IMR-90 (cell line): ENCODE measurements around the gene DEFB119. TPM values are rescaled to one million over a fixed set of nuclear protein-coding genes. Genes with fewer than 3 reads are reported as not detected.

ENCODE experiments used
- ATAC-seq: fragments of 200-7000 bp; cut with Tn5 transposase; 2 replicates; pipeline ENCODE4 v1.9.1; 2020; ENCODE audit warnings: low read depth, mild to moderate bottlenecking, moderate library complexity
- BruUV-seq: library from RNA; stranded (reverse); fragments of 400-500 nt; replicated peaks from 2 replicates; lab custom pipeline; 2021; lab: Mats Ljungman, UMichigan
- CTCF ChIA-PET: fragments of 300-600 bp; formaldehyde crosslinking; extraction: SDS; loops from one replicate; lab custom pipeline; 2021; ENCODE audit warnings: antibody characterized with exemption; lab: Yijun Ruan, JAX
- POLR2A ChIA-PET: fragments of 300-600 bp; sonication (Branson Sonifier 250); formaldehyde crosslinking; loops from one replicate; lab custom pipeline; 2022; ENCODE audit warnings: antibody characterized with exemption; ENCODE audit not compliant: unreplicated experiment; lab: Charles Lee
- DNase-seq: peaks from one replicate; pipeline ENCODE4 v3.0.0; 2013
- H2AFZ ChIP-seq: replicated peaks from 2 replicates; pipeline ENCODE3; 2013; ENCODE audit warnings: low read length, mild to moderate bottlenecking; ENCODE audit not compliant: poor library complexity
- H2AK5ac ChIP-seq: 2 replicates; pipeline ENCODE4 v1.6.1; 2013; ENCODE audit warnings: low read depth, low read length, inconsistent platforms
- H2AK9ac ChIP-seq: replicated peaks from 2 replicates; pipeline ENCODE3; 2013; ENCODE audit warnings: mild to moderate bottlenecking, low read depth, low read length, moderate library complexity; ENCODE audit not compliant: poor library complexity
- H2BK120ac ChIP-seq: 2 replicates; pipeline ENCODE4 v1.6.1; 2013; ENCODE audit warnings: low read depth, low read length, inconsistent platforms
- H2BK15ac ChIP-seq: 3 replicates; pipeline ENCODE4 v1.6.1; 2013; ENCODE audit warnings: low read depth, low read length, inconsistent platforms
- H2BK20ac ChIP-seq: 2 replicates; pipeline ENCODE4 v1.6.1; 2013; ENCODE audit warnings: low read depth, mild to moderate bottlenecking, inconsistent platforms, low read length, moderate library complexity
- H2BK5ac ChIP-seq: 2 replicates; pipeline ENCODE4 v1.6.1; 2013; ENCODE audit warnings: mild to moderate bottlenecking, low read depth, low read length, inconsistent platforms; ENCODE audit not compliant: poor library complexity, severe bottlenecking
- H3K14ac ChIP-seq: replicated peaks from 2 replicates; pipeline ENCODE4 v1.6.1; 2013; ENCODE audit warnings: low read depth, low read length, inconsistent platforms
- H3K18ac ChIP-seq: 2 replicates; pipeline ENCODE4 v1.6.1; 2013; ENCODE audit warnings: low read depth, low read length, control low read depth
- H3K23ac ChIP-seq: 2 replicates; pipeline ENCODE4 v1.6.1; 2013; ENCODE audit warnings: low read depth, low read length, inconsistent platforms
- H3K27ac ChIP-seq: 2 replicates; pipeline ENCODE4 v1.5.1; 2013; ENCODE audit warnings: mild to moderate bottlenecking, control low read depth, low read length; ENCODE audit not compliant: insufficient read depth
- H3K27me3 ChIP-seq: 2 replicates; pipeline ENCODE4 v1.6.1; 2013; ENCODE audit warnings: low read length; ENCODE audit not compliant: control insufficient read depth, insufficient read depth
- H3K36me3 ChIP-seq: 2 replicates; pipeline ENCODE4 v1.6.1; 2013; ENCODE audit warnings: low read length, mixed read lengths; ENCODE audit not compliant: control insufficient read depth, insufficient read depth
- H3K4ac ChIP-seq: 2 replicates; pipeline ENCODE4 v1.6.1; 2013; ENCODE audit warnings: low read depth, low read length, inconsistent platforms
- H3K4me1 ChIP-seq: 2 replicates; pipeline ENCODE4 v1.6.1; 2013; ENCODE audit warnings: low read length, mixed read lengths; ENCODE audit not compliant: control insufficient read depth, insufficient read depth
- H3K4me2 ChIP-seq: 2 replicates; pipeline ENCODE4 v1.6.1; 2013; ENCODE audit warnings: low read depth, mild to moderate bottlenecking, control low read depth, low read length, moderate library complexity
- H3K4me3 ChIP-seq: 2 replicates; pipeline ENCODE4 v1.5.1; 2013; ENCODE audit warnings: low read depth, mild to moderate bottlenecking, control low read depth, low read length, moderate library complexity; ENCODE audit not compliant: insufficient read depth
- H3K56ac ChIP-seq: 2 replicates; pipeline ENCODE4 v1.6.1; 2013; ENCODE audit warnings: low read length, inconsistent platforms; ENCODE audit not compliant: insufficient read depth; ENCODE audit errors: extremely low read depth
- H3K79me1 ChIP-seq, 2 experiments: 2 replicates each; pipeline ENCODE4 v1.6.1; 2013; ENCODE audit warnings: low read length in 2 of 2, inconsistent platforms in 1 of 2, low read depth in 1 of 2
- H3K9ac ChIP-seq: 2 replicates; pipeline ENCODE4 v1.6.1; 2013; ENCODE audit warnings: low read depth, low read length, control low read depth
- H3K9me1 ChIP-seq: 2 replicates; pipeline ENCODE4 v1.6.1; 2013; ENCODE audit warnings: low read length, inconsistent platforms; ENCODE audit not compliant: insufficient read depth
- H3K9me3 ChIP-seq: 2 replicates; pipeline ENCODE4 v1.6.1; 2013; ENCODE audit warnings: low read length; ENCODE audit not compliant: control insufficient read depth, insufficient read depth
- H4K20me1 ChIP-seq: 2 replicates; pipeline ENCODE4 v1.6.1; 2013; ENCODE audit warnings: low read length, inconsistent platforms; ENCODE audit not compliant: insufficient read depth
- H4K5ac ChIP-seq: 2 replicates; pipeline ENCODE4 v1.6.1; 2013; ENCODE audit warnings: mild to moderate bottlenecking, low read depth, low read length, control low read depth
- H4K8ac ChIP-seq, 2 experiments: 2 replicates each; pipeline ENCODE4 v1.6.1; 2013; ENCODE audit warnings: low read depth in 2 of 2, low read length in 2 of 2, control low read depth in 1 of 2, inconsistent platforms in 1 of 2
- H4K91ac ChIP-seq: 2 replicates; pipeline ENCODE4 v1.6.1; 2013; ENCODE audit warnings: low read depth, low read length, inconsistent platforms; ENCODE audit not compliant: insufficient read depth
- BHLHE40 ChIP-seq: fragments of 150-350 bp; IDR thresholded peaks from 2 replicates; pipeline ENCODE4 v1.6.1; 2016; ENCODE audit warnings: mild to moderate bottlenecking, low read depth, low read length
- CEBPB ChIP-seq: IDR thresholded peaks from 2 replicates; pipeline ENCODE4 v1.6.1; 2012; ENCODE audit warnings: low read depth, low read length, improper control_type of control experiment
- CHD1 ChIP-seq: IDR thresholded peaks from 2 replicates; pipeline ENCODE4 v1.6.1; 2012; ENCODE audit warnings: low read depth, low read length, improper control_type of control experiment
- CTCF ChIP-seq: conservative IDR thresholded peaks from 2 replicates; pipeline ENCODE4 v1.5.1; 2012; ENCODE audit warnings: mild to moderate bottlenecking, low read depth, low read length, improper control_type of control experiment
- FOS ChIP-seq: fragments of 150-350 bp; IDR thresholded peaks from 2 replicates; pipeline ENCODE4 v1.6.1; 2016; ENCODE audit warnings: low read depth, low read length
- MAFK ChIP-seq: IDR thresholded peaks from 2 replicates; pipeline ENCODE4 v1.6.1; 2012; ENCODE audit warnings: low read depth, low read length, improper control_type of control experiment
- MXI1 ChIP-seq: IDR thresholded peaks from 2 replicates; pipeline ENCODE4 v1.6.1; 2012; ENCODE audit warnings: low read depth, mild to moderate bottlenecking, low read length, moderate library complexity, borderline replicate concordance
- NFE2L2 ChIP-seq: fragments of 150-350 bp; IDR thresholded peaks from 2 replicates; pipeline ENCODE4 v1.6.1; 2016; ENCODE audit warnings: low read depth, mild to moderate bottlenecking, low read length
- POLR2A ChIP-seq: IDR thresholded peaks from 2 replicates; pipeline ENCODE4 v1.6.1; 2012; ENCODE audit warnings: mild to moderate bottlenecking, low read depth, low read length
- RAD21 ChIP-seq: IDR thresholded peaks from 2 replicates; pipeline ENCODE4 v1.6.1; 2012; ENCODE audit warnings: low read length, improper control_type of control experiment
- RCOR1 ChIP-seq: IDR thresholded peaks from 2 replicates; pipeline ENCODE4 v1.6.1; 2012; ENCODE audit warnings: mild to moderate bottlenecking, low read length, improper control_type of control experiment; ENCODE audit not compliant: insufficient replicate concordance
- SMC3 ChIP-seq: fragments of 150-350 bp; IDR thresholded peaks from 2 replicates; pipeline ENCODE4 v1.6.1; 2016; ENCODE audit warnings: low read depth, mild to moderate bottlenecking, antibody characterized with exemption, low read length, moderate library complexity
- USF2 ChIP-seq: fragments of 150-350 bp; IDR thresholded peaks from 2 replicates; pipeline ENCODE4 v1.6.1; 2017; ENCODE audit warnings: mild to moderate bottlenecking, antibody characterized with exemption, low read length, low read depth
- WGBS, 2 experiments: methylation state at CpG; one replicate each; pipeline versions ENCODE4 v1.1.5 to v1.1.7; 2013; ENCODE audit warnings: missing lambda C conversion rate in 2 of 2; ENCODE audit not compliant: insufficient read length in 1 of 2; ENCODE audit errors: extremely low coverage in 2 of 2; 5-methylcytosine and 5-hydroxymethylcytosine counted together
- dilution Hi-C: fragments of 300-500 bp; cut with HindIII; formaldehyde crosslinking; loops from one replicate; pipeline ENCODE4 v1.14.3; 2018; ENCODE audit warnings: low sequenced_read_pairs; ENCODE audit not compliant: unreplicated experiment
- in situ Hi-C: fragments of 300-500 bp; cut with MboI; formaldehyde crosslinking; loops from 3 replicates; pipeline ENCODE4 v1.14.3; 2019; ENCODE audit warnings: low sequenced_read_pairs, inconsistent platforms, mixed read lengths
- intact Hi-C: fragments of 100-400 bp; cut with micrococcal nuclease; formaldehyde crosslinking; loops from 2 replicates; pipeline ENCODE4 v1.10.0; 2022
- polyA plus RNA-seq, 3 experiments: library from polyadenylated mRNA; depleted of rRNA; stranded (reverse); fragments of >200 nt; gene quantifications; 2 replicates each; pipeline ENCODE4 v1.2.3, GENCODE V29; 2012; ENCODE audit warnings: low replicate concordance in 1 of 3
- total RNA-seq: library from RNA; depleted of rRNA; stranded (reverse); fragments of >200 nt; gene quantifications from 2 replicates; pipeline ENCODE4 v1.2.3, GENCODE V29; 2012
- TF ChIP-seq, protein P1 (sequence below): fragments of 150-350 bp; IDR thresholded peaks from 2 replicates; pipeline ENCODE4 v1.6.1; 2016; ENCODE audit warnings: low read depth, mild to moderate bottlenecking, low read length, moderate library complexity, borderline replicate concordance

DEFB119 gene
- total and polyA plus RNA-seq, 2 of the 4 experiments (the other 2 are of a cell fraction) = not detected

- ChIA-PET POLR2A (no interaction called here), CTCF (interaction anchor here (1.3 kb wide), 1 partner anchor 9 kb away, joined by 5 read pairs; no protein-coding TSS in a partner anchor)
- H2AK5ac ChIP-seq = no peak overlapping the region
- H3K27ac ChIP-seq = no peak overlapping the region
- no peak overlapping the region for H2BK120ac ChIP-seq
- no peak overlapping the region for H2BK20ac ChIP-seq
- H3K79me1 ChIP-seq = no peaks in the 10 kb centered on the region
- dilution Hi-C loops = no loop called here
- no peaks in the 10 kb centered on the region; the same call in 1 of the 2 replicates for H3K9me3 ChIP-seq
- no peak overlapping the region for H4K91ac ChIP-seq
- no peak overlapping the region for H3K56ac ChIP-seq
- H3K4ac ChIP-seq = no peak overlapping the region
- no peak overlapping the region for H3K9ac ChIP-seq
- no peak overlapping the region for H3K4me3 ChIP-seq
- H3K4me1 ChIP-seq = no peaks in the 10 kb centered on the region
- H4K8ac ChIP-seq = no peak overlapping the region
- H3K27me3 ChIP-seq = no peaks in the 10 kb centered on the region
- ATAC-seq (no peak), DNase-seq (no peak)
- no peak overlapping the region for H4K5ac ChIP-seq
- no peak overlapping the region for H3K23ac ChIP-seq
- no peak overlapping the region for H3K14ac ChIP-seq
- no peak overlapping the region for H2AK9ac ChIP-seq
- no peak overlapping the region for H2BK5ac ChIP-seq
- no peaks in the 10 kb centered on the region for H3K9me1 ChIP-seq
- no TSS peak for BruUV-seq
- in situ Hi-C loops = no loop called here
- no peaks in the 10 kb centered on the region for H4K20me1 ChIP-seq
- no peak overlapping the region for H2AFZ ChIP-seq
- H3K36me3 ChIP-seq = no peaks in the 10 kb centered on the region
- intact Hi-C loops = no loop called here
- no peak overlapping the region for H2BK15ac ChIP-seq
- TF ChIP-seq BHLHE40 (no peak), RCOR1 (no peak), MAFK (no peak), USF2 (no peak), FOS (no peak), CEBPB (no peak), SMC3 (no peak), CTCF (no peak), MXI1 (no peak), POLR2A (no peak), NFE2L2 (no peak), CHD1 (no peak), RAD21 (no peak)
- TF ChIP-seq, protein P1, sequence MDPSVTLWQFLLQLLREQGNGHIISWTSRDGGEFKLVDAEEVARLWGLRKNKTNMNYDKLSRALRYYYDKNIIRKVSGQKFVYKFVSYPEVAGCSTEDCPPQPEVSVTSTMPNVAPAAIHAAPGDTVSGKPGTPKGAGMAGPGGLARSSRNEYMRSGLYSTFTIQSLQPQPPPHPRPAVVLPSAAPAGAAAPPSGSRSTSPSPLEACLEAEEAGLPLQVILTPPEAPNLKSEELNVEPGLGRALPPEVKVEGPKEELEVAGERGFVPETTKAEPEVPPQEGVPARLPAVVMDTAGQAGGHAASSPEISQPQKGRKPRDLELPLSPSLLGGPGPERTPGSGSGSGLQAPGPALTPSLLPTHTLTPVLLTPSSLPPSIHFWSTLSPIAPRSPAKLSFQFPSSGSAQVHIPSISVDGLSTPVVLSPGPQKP = no peak
- H3K18ac ChIP-seq = no peak overlapping the region
- no peak overlapping the region for H3K4me2 ChIP-seq
- 0% methylated on average over 1 of the region's 1 CpG; no CpG with 5 or more reads in 1 of the 2 experiments for WGBS, 2 experiments
Measured at GRCh38 chr20:31403886-31404285, 13.5 kb upstream of the DEFB119 start.
